Keratinocyte (primary cell): ENCODE measurements around the gene SLC25A13.
"Not testable (repeated sequence)": the region's sequence is repeated elsewhere in the genome, so short reads cannot be mapped to it uniquely, and the experiment has no call there.

Experiments
- EZH2 ChIP-seq: IDR thresholded peaks from one replicate; pipeline ENCODE4 v1.6.1; 2012; ENCODE audit warnings: inconsistent platforms, mild to moderate bottlenecking, low read length, moderate library complexity
- TF ChIP-seq, protein P1 (sequence below), 3 experiments: IDR thresholded peaks in 1 of 3; conservative IDR thresholded peaks in 1 of 3; optimal IDR thresholded peaks in 1 of 3; 2 replicates in 2 of 3; 3 replicates in 1 of 3; pipeline versions ENCODE3 to v1.5.1; 2011; ENCODE audit warnings: low read length in 3 of 3, mild to moderate bottlenecking in 3 of 3, moderate library complexity in 2 of 3, control low read depth in 1 of 3, inconsistent platforms in 1 of 3; ENCODE audit not compliant: insufficient read depth in 2 of 3; ENCODE audit errors: extremely low read depth in 1 of 3

- TF ChIP-seq EZH2, result not testable (repeated sequence)
- TF ChIP-seq, protein P1, sequence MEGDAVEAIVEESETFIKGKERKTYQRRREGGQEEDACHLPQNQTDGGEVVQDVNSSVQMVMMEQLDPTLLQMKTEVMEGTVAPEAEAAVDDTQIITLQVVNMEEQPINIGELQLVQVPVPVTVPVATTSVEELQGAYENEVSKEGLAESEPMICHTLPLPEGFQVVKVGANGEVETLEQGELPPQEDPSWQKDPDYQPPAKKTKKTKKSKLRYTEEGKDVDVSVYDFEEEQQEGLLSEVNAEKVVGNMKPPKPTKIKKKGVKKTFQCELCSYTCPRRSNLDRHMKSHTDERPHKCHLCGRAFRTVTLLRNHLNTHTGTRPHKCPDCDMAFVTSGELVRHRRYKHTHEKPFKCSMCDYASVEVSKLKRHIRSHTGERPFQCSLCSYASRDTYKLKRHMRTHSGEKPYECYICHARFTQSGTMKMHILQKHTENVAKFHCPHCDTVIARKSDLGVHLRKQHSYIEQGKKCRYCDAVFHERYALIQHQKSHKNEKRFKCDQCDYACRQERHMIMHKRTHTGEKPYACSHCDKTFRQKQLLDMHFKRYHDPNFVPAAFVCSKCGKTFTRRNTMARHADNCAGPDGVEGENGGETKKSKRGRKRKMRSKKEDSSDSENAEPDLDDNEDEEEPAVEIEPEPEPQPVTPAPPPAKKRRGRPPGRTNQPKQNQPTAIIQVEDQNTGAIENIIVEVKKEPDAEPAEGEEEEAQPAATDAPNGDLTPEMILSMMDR (optimal IDR thresholded peaks at IDR 0.05 in 1 of 3, IDR thresholded peaks at IDR 0.05 in 1 of 3, conservative IDR thresholded peaks at IDR 0.05 in 1 of 3; ENCODE audit: extremely low read depth in 1 of 3, insufficient read depth in 2 of 3, low read length in 3 of 3), result not testable (repeated sequence)
Observed at GRCh38 chr7:96358236-96358971, 36.5 kb upstream of the SLC25A13 start.
